K562 (cell line): ENCODE data around the gene CEP70. TPM values are rescaled to one million over a fixed set of nuclear protein-coding genes. Genes with fewer than 3 reads are reported as not detected.

Experiments used
- CC2D1A ChIP-seq: fragments of 450-650 bp; IDR thresholded peaks from 2 replicates; pipeline ENCODE4 v1.6.1; 2017; ENCODE audit warnings: mild to moderate bottlenecking
- EGR1 ChIP-seq: fragments of 450-650 bp; conservative IDR thresholded peaks from 2 replicates; pipeline ENCODE4 v1.6.1; 2017; ENCODE audit warnings: mild to moderate bottlenecking
- ETV5 ChIP-seq: sonication (generic); formaldehyde crosslinking; IDR thresholded peaks from 2 replicates; pipeline ENCODE4 v1.4.0; 2020; ENCODE audit warnings: low read depth, mild to moderate bottlenecking, missing genetic modification reagents
- HMBOX1 ChIP-seq: sonication (generic); IDR thresholded peaks from 2 replicates; pipeline ENCODE4 v1.6.1; 2016
- KDM5B ChIP-seq: fragments of 200-600 bp; sonication (generic); IDR thresholded peaks from 2 replicates; pipeline ENCODE4 v1.6.1; 2012; ENCODE audit warnings: low read depth, mild to moderate bottlenecking, moderate library complexity, low read length, control low read depth, inconsistent platforms; ENCODE audit not compliant: insufficient replicate concordance
- MEF2A ChIP-seq: IDR thresholded peaks from 2 replicates; pipeline ENCODE4 v1.6.1; 2011; ENCODE audit warnings: low read depth, mild to moderate bottlenecking, low read length, moderate library complexity; ENCODE audit not compliant: control insufficient read depth
- MTA1 ChIP-seq: fragments of 450-650 bp; IDR thresholded peaks from 2 replicates; pipeline ENCODE4 v1.6.1; 2017; ENCODE audit warnings: borderline replicate concordance
- NBN ChIP-seq: fragments of 450-650 bp; IDR thresholded peaks from 2 replicates; pipeline ENCODE4 v1.6.1; 2016; ENCODE audit warnings: low read depth, mild to moderate bottlenecking
- NFATC3 ChIP-seq: fragments of 450-650 bp; IDR thresholded peaks from 2 replicates; pipeline ENCODE4 v1.6.1; 2017; ENCODE audit warnings: mild to moderate bottlenecking
- NFE2L1 ChIP-seq: fragments of 450-650 bp; IDR thresholded peaks from 2 replicates; pipeline ENCODE4 v1.6.1; 2016; ENCODE audit warnings: missing genetic modification characterization, low read depth, mild to moderate bottlenecking, missing compliant biosample characterization, moderate library complexity, borderline replicate concordance
- NFYB ChIP-seq: IDR thresholded peaks from 2 replicates; pipeline ENCODE4 v1.6.1; 2011; ENCODE audit warnings: mild to moderate bottlenecking, moderate library complexity; ENCODE audit not compliant: insufficient read length; ENCODE audit errors: extremely low read depth
- NKRF ChIP-seq: fragments of 450-650 bp; IDR thresholded peaks from 2 replicates; pipeline ENCODE4 v1.6.1; 2016; ENCODE audit warnings: borderline replicate concordance
- NR3C1 ChIP-seq: sonication (generic); formaldehyde crosslinking; IDR thresholded peaks from 2 replicates; pipeline ENCODE4 v1.8.1; 2022; ENCODE audit warnings: missing genetic modification reagents
- OTX1 ChIP-seq: fragments of 450-650 bp; formaldehyde crosslinking; IDR thresholded peaks from 2 replicates; pipeline ENCODE4 v1.4.0; 2022; ENCODE audit warnings: mild to moderate bottlenecking
- PBX2 ChIP-seq, 2 experiments: IDR thresholded peaks in 1 of 2; conservative IDR thresholded peaks in 1 of 2; 2 replicates each; pipeline ENCODE4 v1.6.1; 2016; ENCODE audit warnings: low read depth in 2 of 2, mild to moderate bottlenecking in 1 of 2, missing compliant biosample characterization in 1 of 2, missing genetic modification characterization in 1 of 2, moderate library complexity in 1 of 2
- POLR2B ChIP-seq: fragments of 450-650 bp; IDR thresholded peaks from 2 replicates; pipeline ENCODE4 v1.6.1; 2018; ENCODE audit warnings: low read depth; ENCODE audit not compliant: partially characterized antibody
- SRSF9 ChIP-seq: fragments of 200-400 bp; formaldehyde crosslinking; IDR thresholded peaks from 2 replicates; pipeline ENCODE4 v1.6.1; 2017; ENCODE audit warnings: low read depth, low read length, borderline replicate concordance
- SUPT5H ChIP-seq: fragments of 450-650 bp; IDR thresholded peaks from 2 replicates; pipeline ENCODE4 v1.6.1; 2016
- ZNF134 ChIP-seq: fragments of 250-450 bp; sonication (Bioruptor Pico); conservative IDR thresholded peaks from 2 replicates; pipeline ENCODE4 v1.4.0; 2020
- ZNF280A ChIP-seq: fragments of 450-650 bp; IDR thresholded peaks from 2 replicates; pipeline ENCODE4 v1.6.1; 2018; ENCODE audit warnings: mild to moderate bottlenecking, low read depth; ENCODE audit not compliant: partially characterized antibody
- ZNF507 ChIP-seq: conservative IDR thresholded peaks from 2 replicates; pipeline ENCODE4 v1.6.1; 2017; ENCODE audit warnings: missing genetic modification characterization, missing compliant biosample characterization
- ZNF644 ChIP-seq: fragments of 200-800 bp; sonication (Bioruptor generic); IDR thresholded peaks from 2 replicates; pipeline ENCODE4 v1.6.1; 2016; ENCODE audit warnings: low read depth, missing genetic modification characterization, missing compliant biosample characterization
- ZNF717 ChIP-seq: fragments of 250-450 bp; sonication (Bioruptor Pico); IDR thresholded peaks from 2 replicates; pipeline ENCODE4 v1.5.0; 2021
- polyA plus RNA-seq, 8 experiments: library from polyadenylated mRNA; depleted of rRNA in 4 of 8; stranded (reverse) in 5 of 8; unstranded in 3 of 8; fragments of >200 nt; fragmentation: Nextera tagmentation in 2 of 8; fragmentation: Illumina TruSeq in 1 of 8; extraction: Ambion mirVana in 2 of 8; extraction: Trizol in 1 of 8; gene quantifications; 2 replicates each; pipeline versions ENCODE4 v1.2.1 to v1.2.3, GENCODE V29; 2011 to 2014; ENCODE audit warnings: inconsistent platforms in 1 of 8, missing spikeins in 1 of 8
- total RNA-seq, 7 experiments: library from RNA; depleted of rRNA in 6 of 7; stranded (reverse); fragments of >200 nt in 6 of 7; fragmentation: Illumina TruSeq in 2 of 7; extraction: Trizol in 2 of 7; gene quantifications; 2 replicates each; pipeline versions ENCODE4 v1.2.1 to v1.2.3, GENCODE V29; 2011 to 2021; ENCODE audit warnings: low replicate concordance in 1 of 7

CEP70 gene
- total and polyA plus RNA-seq, 9 of the 15 experiments (the other 6 are each of a cell fraction or from before 2014, with no cell fraction given) = 16.1 to 31.5 (median 23.4) TPM

- TF ChIP-seq EGR1 (no peak), NBN (no peak), ZNF644 (tag) (no peak), NFYB (no peak), MEF2A (no peak), NR3C1 (CRISPR knock-in tag) (no peak), NFATC3 (no peak; the same call in 1 of the 2 replicates), ZNF280A (no peak), ZNF717 (CRISPR knock-in tag) (no peak), CC2D1A (0 out of 2 replicates have a peak, but pooled peaks have one; percentile 25), POLR2B (peak; percentile 46), SUPT5H (no peak), ZNF134 (CRISPR knock-in tag) (no peak), NKRF (no peak), HMBOX1 (no peak), ZNF507 (tag) (no peak), SRSF9 (no peak), OTX1 (CRISPR knock-in tag) (no peak), NFE2L1 (tag) (no peak), PBX2 (CRISPR knock-in tag; IDR thresholded peaks at IDR 0.05; ENCODE audit: low read depth) (no peak), PBX2 (tag; conservative IDR thresholded peaks at IDR 0.05; ENCODE audit: low read depth) (no peak), MTA1 (no peak), KDM5B (no peak), ETV5 (CRISPR knock-in tag) (no peak)
These were observed 48.3 kb upstream of the CEP70 start (continued) for GRCh38 chr3:138642226-138642926.
